ENCODE results near the gene CASTOR1.

The CASTOR1 gene

DNA sequence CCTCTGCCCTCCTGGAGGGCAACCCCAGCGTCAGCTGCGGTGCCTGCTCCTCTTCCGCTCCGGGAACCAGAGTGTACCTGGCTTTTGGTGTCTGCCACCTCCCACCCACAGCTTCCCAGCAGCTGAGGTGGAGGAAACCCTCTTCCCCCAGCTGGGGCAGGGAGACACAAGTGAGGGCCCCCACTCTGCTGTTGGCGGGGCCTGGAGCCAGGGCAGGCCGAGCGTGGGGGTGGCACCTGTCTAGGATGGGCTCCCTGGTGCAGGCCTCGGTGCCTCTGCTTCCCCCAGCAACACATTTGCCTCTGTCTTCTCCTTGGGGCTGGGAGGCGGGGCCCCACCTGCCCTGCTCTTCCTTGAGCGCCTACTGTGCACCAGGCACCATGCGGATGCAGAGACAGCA is 29.0 kb downstream of the CASTOR1 start:
- DNase-seq (ENCODE audit: low read depth) = no peak
- no peak overlapping the region for H3K4me3 ChIP-seq (ENCODE audit: low read depth, low read length)
- TF ChIP-seq, protein P1, sequence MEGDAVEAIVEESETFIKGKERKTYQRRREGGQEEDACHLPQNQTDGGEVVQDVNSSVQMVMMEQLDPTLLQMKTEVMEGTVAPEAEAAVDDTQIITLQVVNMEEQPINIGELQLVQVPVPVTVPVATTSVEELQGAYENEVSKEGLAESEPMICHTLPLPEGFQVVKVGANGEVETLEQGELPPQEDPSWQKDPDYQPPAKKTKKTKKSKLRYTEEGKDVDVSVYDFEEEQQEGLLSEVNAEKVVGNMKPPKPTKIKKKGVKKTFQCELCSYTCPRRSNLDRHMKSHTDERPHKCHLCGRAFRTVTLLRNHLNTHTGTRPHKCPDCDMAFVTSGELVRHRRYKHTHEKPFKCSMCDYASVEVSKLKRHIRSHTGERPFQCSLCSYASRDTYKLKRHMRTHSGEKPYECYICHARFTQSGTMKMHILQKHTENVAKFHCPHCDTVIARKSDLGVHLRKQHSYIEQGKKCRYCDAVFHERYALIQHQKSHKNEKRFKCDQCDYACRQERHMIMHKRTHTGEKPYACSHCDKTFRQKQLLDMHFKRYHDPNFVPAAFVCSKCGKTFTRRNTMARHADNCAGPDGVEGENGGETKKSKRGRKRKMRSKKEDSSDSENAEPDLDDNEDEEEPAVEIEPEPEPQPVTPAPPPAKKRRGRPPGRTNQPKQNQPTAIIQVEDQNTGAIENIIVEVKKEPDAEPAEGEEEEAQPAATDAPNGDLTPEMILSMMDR (IDR thresholded peaks at IDR 0.05; ENCODE audit: control insufficient read depth, extremely low read depth, insufficient read depth) = no peak

DNA sequence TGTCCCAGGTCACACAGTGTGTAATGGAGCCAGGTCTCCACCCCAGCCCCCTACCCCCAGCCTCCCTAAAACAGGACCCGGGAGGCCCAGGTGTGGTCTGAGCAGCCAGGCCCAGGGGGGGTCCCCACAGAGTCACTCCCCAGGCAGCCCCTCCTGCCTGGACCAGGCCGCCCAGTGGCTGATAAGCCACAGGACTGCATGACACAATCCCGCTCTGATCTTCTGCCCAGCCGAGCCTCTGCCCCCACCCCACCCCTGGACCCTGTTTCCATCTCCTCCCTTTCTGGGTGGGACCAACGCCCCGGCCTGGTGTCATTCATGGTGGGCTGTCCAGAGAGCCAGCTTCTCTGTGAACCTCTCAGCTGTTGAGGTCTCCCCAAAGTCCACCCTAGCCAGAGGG is 35.0 kb downstream of the CASTOR1 start:
- no peak overlapping the region for H3K4me3 ChIP-seq (ENCODE audit: low read depth, low read length)
- DNase-seq (ENCODE audit: low read depth) = no peak
- TF ChIP-seq, protein P1 (IDR thresholded peaks at IDR 0.05; ENCODE audit: control insufficient read depth, extremely low read depth, insufficient read depth) = no peak

DNA sequence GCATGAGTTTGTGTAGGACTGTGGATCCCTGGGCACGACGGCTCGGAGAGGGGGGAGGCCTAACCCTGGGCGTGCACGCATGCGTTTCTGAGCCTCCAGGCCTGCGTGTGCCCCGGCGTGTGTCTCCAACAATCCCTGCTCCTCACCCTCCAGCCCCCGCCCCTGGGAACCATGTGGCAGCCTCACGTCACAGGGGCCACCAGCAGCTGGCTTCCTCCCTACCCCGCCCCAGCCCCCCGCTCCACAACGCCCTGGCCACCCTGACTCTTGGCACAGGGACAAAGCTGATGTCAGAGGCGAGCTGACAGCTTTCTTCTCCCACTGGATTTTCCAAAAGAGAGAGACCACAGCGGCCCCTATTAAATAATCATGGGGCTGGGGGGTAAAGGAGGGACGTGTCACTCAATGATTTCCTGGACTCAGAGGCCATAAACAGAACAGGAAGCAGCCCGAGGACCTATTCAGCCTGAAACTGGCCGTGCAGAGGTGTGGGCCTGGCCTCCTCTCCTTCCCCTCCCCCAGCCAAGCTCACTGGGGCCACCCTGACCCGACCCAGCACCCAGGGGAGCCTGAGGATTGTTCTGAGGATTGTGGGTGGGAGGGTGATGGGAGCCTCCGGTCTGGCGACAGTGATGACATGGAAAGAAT is 36.0 kb downstream of the CASTOR1 start:
- DNase-seq (ENCODE audit: low read depth) = no peak
- TF ChIP-seq, protein P1 (IDR thresholded peaks at IDR 0.05; ENCODE audit: control insufficient read depth, extremely low read depth, insufficient read depth) = no peak
- no peak overlapping the region for H3K4me3 ChIP-seq (ENCODE audit: low read depth, low read length)

DNA sequence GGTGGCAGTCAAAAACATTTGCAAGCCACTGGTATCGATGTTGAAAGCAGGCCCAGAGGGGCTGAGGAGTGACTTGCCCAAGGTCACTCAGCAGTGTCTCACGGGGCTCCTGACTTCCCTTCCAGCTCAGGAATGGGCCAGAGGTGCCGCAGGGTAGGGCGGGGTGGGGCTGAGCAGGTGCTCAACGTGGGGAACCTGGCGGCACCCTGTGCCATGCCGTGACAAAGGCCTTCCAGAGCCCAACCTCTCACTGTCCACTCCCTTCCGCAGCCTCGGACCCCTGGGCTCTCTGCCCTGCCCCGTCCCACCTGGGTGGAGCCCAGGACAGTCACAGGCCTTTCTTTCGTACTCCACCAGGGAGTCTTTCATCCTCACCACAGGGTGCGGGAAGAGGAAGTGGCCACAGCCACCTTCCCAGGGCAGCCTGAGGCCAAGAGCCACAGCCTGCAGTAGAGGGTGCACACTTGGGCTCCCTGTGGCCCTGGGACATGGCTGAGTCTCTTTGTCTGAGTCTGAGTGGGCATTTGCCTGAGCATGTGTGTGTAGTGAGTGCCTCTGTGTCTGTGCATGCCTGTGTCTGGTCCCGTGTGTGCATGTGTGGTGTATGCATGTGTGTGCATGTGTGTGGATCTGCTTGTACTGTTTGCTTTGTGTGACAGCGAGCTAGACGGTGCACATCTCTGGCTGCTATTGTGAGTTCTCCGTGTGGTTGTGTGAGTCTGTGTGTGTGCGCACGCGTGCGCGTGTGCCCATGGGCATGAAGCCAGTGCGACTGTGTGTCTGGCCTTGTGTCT is 36.7 kb downstream of the CASTOR1 start:
- no peak for DNase-seq (ENCODE audit: low read depth)
- no peak overlapping the region for H3K4me3 ChIP-seq (ENCODE audit: low read depth, low read length)
- TF ChIP-seq, protein P1 (IDR thresholded peaks at IDR 0.05; ENCODE audit: control insufficient read depth, extremely low read depth, insufficient read depth) = no peak

DNA sequence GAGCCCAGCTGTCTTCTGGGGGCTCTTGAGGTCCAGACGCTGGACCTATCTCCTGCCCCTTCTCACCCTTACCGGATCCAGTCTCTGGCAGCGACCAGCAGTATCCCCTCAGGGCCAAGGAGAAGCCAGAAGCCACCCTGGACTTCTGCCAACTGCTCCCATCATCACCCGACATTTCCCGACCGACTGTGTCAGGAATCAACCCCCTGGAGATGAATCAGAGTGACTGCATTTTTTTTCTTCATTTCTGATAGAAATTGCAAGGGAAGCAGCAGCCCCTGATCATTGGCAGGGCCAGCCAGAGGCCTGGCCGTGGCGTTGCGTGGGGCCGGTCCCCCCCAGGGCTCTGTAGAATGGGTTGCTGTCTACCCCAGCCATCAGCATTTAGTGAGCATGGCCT is 37.6 kb downstream of the CASTOR1 start:
- DNase-seq (ENCODE audit: low read depth) = no peak
- no peak overlapping the region for H3K4me3 ChIP-seq (ENCODE audit: low read depth, low read length)
- TF ChIP-seq, protein P1 (IDR thresholded peaks at IDR 0.05; ENCODE audit: control insufficient read depth, extremely low read depth, insufficient read depth) = no peak

DNA sequence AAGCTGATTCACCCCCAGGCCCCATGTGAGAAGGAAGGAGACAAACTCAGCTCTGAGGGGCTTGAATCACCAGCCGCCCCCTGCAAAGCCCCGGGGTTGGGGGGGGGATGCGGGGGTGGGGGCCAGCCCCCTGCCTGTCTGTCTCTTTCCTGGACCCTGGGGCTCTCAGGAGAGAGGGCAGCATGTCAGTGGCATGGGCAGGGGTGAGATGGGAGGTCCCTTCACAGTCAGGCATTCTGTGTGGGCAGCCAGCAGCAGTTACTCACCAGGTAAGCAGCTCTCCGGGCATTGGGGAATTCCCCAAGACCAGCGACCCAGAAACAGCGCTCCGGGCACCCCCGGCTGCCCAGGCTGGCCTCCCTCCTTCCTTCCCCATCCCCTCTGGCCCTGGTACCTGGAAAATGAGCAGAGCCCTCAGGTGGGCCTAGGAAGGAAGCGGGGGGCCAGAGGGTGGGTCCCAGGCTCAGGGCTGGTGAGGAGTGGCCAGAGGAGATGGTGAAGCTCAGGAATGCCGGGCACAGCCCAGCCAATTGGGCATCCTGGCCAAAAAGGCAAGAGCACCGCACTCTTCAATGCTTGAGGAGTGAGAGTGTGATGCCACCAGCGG is 38.5 kb downstream of the CASTOR1 start:
- DNase-seq (ENCODE audit: low read depth) = no peak
- TF ChIP-seq, protein P1 (IDR thresholded peaks at IDR 0.05; ENCODE audit: control insufficient read depth, extremely low read depth, insufficient read depth) = no peak

More for the DNA sequence above, 38.5 kb downstream of the CASTOR1 start:
- no peak overlapping the region for H3K4me3 ChIP-seq (ENCODE audit: low read depth, low read length)

Data from LNCaP clone FGC (cell line).